HepG2 (cell line): ENCODE data around the gene SRC. TPM values are rescaled to one million over a fixed set of nuclear protein-coding genes. Genes with fewer than 3 reads are reported as not detected.
A peak's percentile ranks its signal among the peaks of the same experiment; 100 is the strongest.

Experiments
- CREB3 ChIP-seq: sonication (generic); formaldehyde crosslinking; IDR thresholded peaks from 2 replicates; pipeline ENCODE4 v1.5.0; 2020; ENCODE audit warnings: missing genetic modification reagents
- EP300 ChIP-seq, 3 experiments: sonication (generic) in 1 of 3; formaldehyde crosslinking in 1 of 3; IDR thresholded peaks; 2 replicates each; pipeline versions ENCODE4 v1.5.1 to v1.6.1; 2011 to 2020; ENCODE audit warnings: low read depth in 2 of 3, low read length in 2 of 3, borderline replicate concordance in 1 of 3, improper control_type of control experiment in 1 of 3, mild to moderate bottlenecking in 1 of 3, missing genetic modification reagents in 1 of 3, moderate library complexity in 1 of 3
- GPN1 ChIP-seq: sonication (generic); formaldehyde crosslinking; IDR thresholded peaks from 2 replicates; pipeline ENCODE4 v1.5.1; 2020; ENCODE audit warnings: missing genetic modification reagents, borderline replicate concordance
- HMGXB3 ChIP-seq: sonication (generic); formaldehyde crosslinking; IDR thresholded peaks from 2 replicates; pipeline ENCODE4 v1.4.0; 2020; ENCODE audit warnings: missing genetic modification reagents, borderline replicate concordance
- NFKBIZ ChIP-seq: IDR thresholded peaks from 2 replicates; pipeline ENCODE4 v1.6.1; 2018; ENCODE audit warnings: missing genetic modification reagents, missing compliant biosample characterization
- NKX3-1 ChIP-seq: sonication (generic); formaldehyde crosslinking; IDR thresholded peaks from 2 replicates; pipeline ENCODE4 v1.5.0; 2020; ENCODE audit warnings: missing genetic modification reagents
- PRMT3 ChIP-seq: sonication (generic); formaldehyde crosslinking; IDR thresholded peaks from 2 replicates; pipeline ENCODE4 v1.8.1; 2022; ENCODE audit warnings: low read depth, mild to moderate bottlenecking, moderate library complexity, missing genetic modification reagents, borderline replicate concordance
- REPIN1 ChIP-seq: sonication (generic); formaldehyde crosslinking; IDR thresholded peaks from 2 replicates; pipeline ENCODE4 v1.8.0; 2022; ENCODE audit warnings: missing genetic modification reagents, low read depth, mild to moderate bottlenecking, borderline replicate concordance
- STAT5B ChIP-seq: sonication (generic); formaldehyde crosslinking; IDR thresholded peaks from 2 replicates; pipeline ENCODE4 v1.4.0; 2020; ENCODE audit warnings: missing genetic modification reagents
- TEF ChIP-seq: sonication (generic); formaldehyde crosslinking; IDR thresholded peaks from 2 replicates; pipeline ENCODE4 v1.5.0; 2020; ENCODE audit warnings: missing genetic modification reagents
- THAP8 ChIP-seq: sonication (generic); formaldehyde crosslinking; IDR thresholded peaks from 2 replicates; pipeline ENCODE4 v1.5.1; 2020; ENCODE audit warnings: missing genetic modification reagents, mild to moderate bottlenecking, borderline replicate concordance
- ZBTB8A ChIP-seq: sonication (generic); formaldehyde crosslinking; IDR thresholded peaks from 2 replicates; pipeline ENCODE4 v1.4.0; 2020; ENCODE audit warnings: mild to moderate bottlenecking, low read depth, missing genetic modification reagents, borderline replicate concordance
- ZNF3 ChIP-seq: IDR thresholded peaks from 2 replicates; pipeline ENCODE4 v1.7.0; 2017; ENCODE audit warnings: inconsistent platforms
- ZNF383 ChIP-seq: sonication (generic); formaldehyde crosslinking; IDR thresholded peaks from 2 replicates; pipeline ENCODE4 v1.4.0; 2020; ENCODE audit warnings: missing genetic modification reagents, mild to moderate bottlenecking, borderline replicate concordance
- ZNF569 ChIP-seq: sonication (generic); formaldehyde crosslinking; IDR thresholded peaks from 2 replicates; pipeline ENCODE4 v1.5.0; 2020; ENCODE audit warnings: mild to moderate bottlenecking, missing genetic modification reagents, moderate library complexity, borderline replicate concordance
- ZNF790 ChIP-seq: sonication (generic); formaldehyde crosslinking; IDR thresholded peaks from 2 replicates; pipeline ENCODE4 v1.8.0; 2022; ENCODE audit warnings: missing genetic modification reagents, mild to moderate bottlenecking, borderline replicate concordance
- ZNF883 ChIP-seq: sonication (generic); formaldehyde crosslinking; IDR thresholded peaks from 2 replicates; pipeline ENCODE4 v1.5.1; 2020; ENCODE audit warnings: mild to moderate bottlenecking, missing genetic modification reagents; ENCODE audit errors: not compliant biosample characterization
- polyA plus RNA-seq, 8 experiments: library from polyadenylated mRNA; depleted of rRNA in 3 of 8; stranded (reverse) in 7 of 8; unstranded in 1 of 8; fragments of >200 nt; fragmentation: Illumina TruSeq in 4 of 8; extraction: Trizol in 4 of 8; gene quantifications; 2 replicates each; pipeline versions ENCODE4 v1.2.1 to v1.2.3, GENCODE V29; 2011 to 2016; ENCODE audit warnings: low read depth in 4 of 8, missing spikeins in 1 of 8, mixed read lengths in 1 of 8; ENCODE audit not compliant: insufficient read depth in 1 of 8
- total RNA-seq, 5 experiments: library from RNA; depleted of rRNA; stranded (reverse); fragments of >200 nt; fragmentation: Illumina TruSeq; extraction: Trizol; gene quantifications; 2 replicates each; pipeline ENCODE4 v1.2.3, GENCODE V29; 2016; ENCODE audit warnings: low read depth in 1 of 5
- TF ChIP-seq, protein P1 (sequence below): sonication (generic); formaldehyde crosslinking; IDR thresholded peaks from 2 replicates; pipeline ENCODE4 v1.5.0; 2020; ENCODE audit warnings: mild to moderate bottlenecking, missing genetic modification reagents, moderate library complexity

The SRC gene
- total and polyA plus RNA-seq, 2 of the 13 experiments (the other 11 are each of a cell fraction or from before 2014, with no cell fraction given): 54.7 to 192 TPM

DNA sequence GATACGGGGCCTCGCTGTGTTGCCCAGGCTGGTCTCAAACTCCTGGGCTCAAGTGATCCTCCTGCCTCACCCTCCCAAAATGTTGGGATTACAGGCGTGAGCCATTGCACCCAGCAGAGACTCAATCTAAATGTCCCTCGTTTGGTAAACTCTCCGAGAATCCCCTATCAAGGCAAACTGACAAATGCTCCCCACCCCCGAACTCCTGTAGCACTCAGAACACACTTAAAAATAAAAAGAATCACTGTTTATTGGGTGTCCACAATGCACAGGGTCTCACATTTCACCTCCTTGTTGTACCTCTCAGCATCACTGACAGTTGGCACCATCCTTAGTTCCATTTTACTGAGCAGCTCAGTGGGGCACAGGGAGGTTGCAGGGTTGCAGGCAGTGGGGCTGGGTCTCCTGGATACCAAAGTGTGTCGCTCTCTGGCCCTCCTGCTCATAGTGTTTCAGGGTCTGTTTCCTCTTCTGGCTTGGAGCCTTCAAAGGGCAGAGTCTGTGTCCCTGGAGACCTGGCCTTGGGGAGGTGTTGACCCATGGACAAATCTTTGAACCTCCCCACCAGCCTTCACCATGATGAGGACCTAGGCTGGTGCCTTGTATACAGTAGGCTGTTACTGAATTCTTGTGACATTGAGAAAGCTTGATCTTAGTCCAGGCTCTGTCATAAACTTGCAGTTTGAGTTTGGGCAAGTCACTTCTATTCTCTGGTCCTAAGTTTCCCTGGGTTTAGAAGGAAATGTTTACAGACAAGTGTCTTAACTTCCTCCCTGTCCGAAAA, 8.5 kb upstream of the SRC start (continued):
- TF ChIP-seq HMGXB3 (CRISPR knock-in tag): no peak; the same call in 1 of the 2 replicates
- TF ChIP-seq, protein P1, sequence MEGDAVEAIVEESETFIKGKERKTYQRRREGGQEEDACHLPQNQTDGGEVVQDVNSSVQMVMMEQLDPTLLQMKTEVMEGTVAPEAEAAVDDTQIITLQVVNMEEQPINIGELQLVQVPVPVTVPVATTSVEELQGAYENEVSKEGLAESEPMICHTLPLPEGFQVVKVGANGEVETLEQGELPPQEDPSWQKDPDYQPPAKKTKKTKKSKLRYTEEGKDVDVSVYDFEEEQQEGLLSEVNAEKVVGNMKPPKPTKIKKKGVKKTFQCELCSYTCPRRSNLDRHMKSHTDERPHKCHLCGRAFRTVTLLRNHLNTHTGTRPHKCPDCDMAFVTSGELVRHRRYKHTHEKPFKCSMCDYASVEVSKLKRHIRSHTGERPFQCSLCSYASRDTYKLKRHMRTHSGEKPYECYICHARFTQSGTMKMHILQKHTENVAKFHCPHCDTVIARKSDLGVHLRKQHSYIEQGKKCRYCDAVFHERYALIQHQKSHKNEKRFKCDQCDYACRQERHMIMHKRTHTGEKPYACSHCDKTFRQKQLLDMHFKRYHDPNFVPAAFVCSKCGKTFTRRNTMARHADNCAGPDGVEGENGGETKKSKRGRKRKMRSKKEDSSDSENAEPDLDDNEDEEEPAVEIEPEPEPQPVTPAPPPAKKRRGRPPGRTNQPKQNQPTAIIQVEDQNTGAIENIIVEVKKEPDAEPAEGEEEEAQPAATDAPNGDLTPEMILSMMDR (CRISPR knock-in tag): peak; percentile 49
- peak in 1 of 2 experiments; percentile 60; a peak in 2 of 4 replicates for TF ChIP-seq EP300 (IDR thresholded peaks at IDR 0.05; ENCODE audit: low read depth in 2 of 2, low read length in 2 of 2)
- no peak; the same call in 1 of the 2 replicates for TF ChIP-seq EP300 (CRISPR knock-in tag; IDR thresholded peaks at IDR 0.05; ENCODE audit: borderline replicate concordance)
- TF ChIP-seq ZBTB8A: no peak
- no peak for TF ChIP-seq STAT5B (CRISPR knock-in tag)
- no peak for TF ChIP-seq ZNF383 (CRISPR knock-in tag)
- no peak for TF ChIP-seq ZNF569 (CRISPR knock-in tag)
- no peak for TF ChIP-seq GPN1 (CRISPR knock-in tag)
- TF ChIP-seq TEF (CRISPR knock-in tag): no peak
- peak; percentile 48; the same call in 1 of the 2 replicates for TF ChIP-seq REPIN1 (CRISPR knock-in tag)
- TF ChIP-seq CREB3 (CRISPR knock-in tag): no peak
- no peak for TF ChIP-seq PRMT3 (CRISPR knock-in tag)
- no peak for TF ChIP-seq ZNF3 (CRISPR knock-in tag)
- no peak for TF ChIP-seq NFKBIZ
- TF ChIP-seq THAP8: no peak
- peak; percentile 61 for TF ChIP-seq ZNF883
- TF ChIP-seq ZNF790 (CRISPR knock-in tag): no peak
- no peak for TF ChIP-seq NKX3-1 (CRISPR knock-in tag)
